HFF-Myc (cell line): ENCODE measurements around the gene TENM4.
A peak's percentile ranks its signal among the peaks of the same experiment; 100 is the strongest.

Experiments
- DNase-seq: peaks from one replicate; pipeline ENCODE4 v3.0.0-alpha.2; 2011; ENCODE audit warnings: low read depth; ENCODE audit errors: extremely low read depth
- H3K4me3 ChIP-seq: replicated peaks from 2 replicates; pipeline ENCODE4 v1.5.1; 2011; ENCODE audit warnings: low read depth, mild to moderate bottlenecking, control low read depth, low read length
- CTCF ChIP-seq: IDR thresholded peaks from 2 replicates; pipeline ENCODE4 v1.5.1; 2012; ENCODE audit warnings: mild to moderate bottlenecking, low read depth, low read length, control low read depth; ENCODE audit errors: missing control alignments

Gene TENM4

DNA sequence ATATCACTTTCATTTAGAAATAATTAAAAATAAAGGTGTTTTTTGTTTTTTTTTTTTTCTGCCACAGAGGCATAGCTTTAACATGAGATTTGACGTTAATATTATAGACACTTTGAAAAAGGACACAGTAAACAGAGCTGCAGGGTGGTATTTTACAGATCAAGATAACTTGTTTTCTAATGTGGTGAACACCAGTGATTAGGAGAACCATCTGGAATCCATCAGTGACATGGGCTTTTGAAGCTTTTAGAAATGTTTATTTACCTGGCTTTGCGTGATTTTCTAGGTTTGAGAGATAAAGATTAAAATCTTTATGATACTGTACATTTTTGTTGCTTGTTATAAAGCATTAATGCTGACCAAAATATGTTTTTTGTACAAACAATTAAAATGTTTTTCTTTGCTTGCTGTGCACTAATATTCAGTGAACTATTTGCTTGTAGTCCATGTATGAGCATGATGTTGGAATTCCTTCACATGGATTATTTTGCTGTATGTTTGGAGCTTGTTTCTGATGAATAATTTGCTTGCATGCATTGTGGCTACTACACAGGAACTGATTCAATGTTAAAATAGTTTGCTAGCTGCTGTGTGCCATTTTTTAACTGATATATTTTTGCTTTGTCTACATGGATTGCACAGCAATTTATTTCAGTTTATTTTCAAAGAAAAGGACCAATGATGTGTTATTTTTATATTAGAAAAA, 514.0 kb downstream of the TENM4 start:
- peak; percentile 42 for DNase-seq
- no peak for TF ChIP-seq CTCF

GRCh38 chr11:78925387-78925786, 515.4 kb downstream of the TENM4 start:
- no peak for TF ChIP-seq CTCF
- no peak for DNase-seq
- no peak overlapping the region for H3K4me3 ChIP-seq

More for the DNA sequence above, 514.0 kb downstream of the TENM4 start:
- no peak overlapping the region for H3K4me3 ChIP-seq

DNA sequence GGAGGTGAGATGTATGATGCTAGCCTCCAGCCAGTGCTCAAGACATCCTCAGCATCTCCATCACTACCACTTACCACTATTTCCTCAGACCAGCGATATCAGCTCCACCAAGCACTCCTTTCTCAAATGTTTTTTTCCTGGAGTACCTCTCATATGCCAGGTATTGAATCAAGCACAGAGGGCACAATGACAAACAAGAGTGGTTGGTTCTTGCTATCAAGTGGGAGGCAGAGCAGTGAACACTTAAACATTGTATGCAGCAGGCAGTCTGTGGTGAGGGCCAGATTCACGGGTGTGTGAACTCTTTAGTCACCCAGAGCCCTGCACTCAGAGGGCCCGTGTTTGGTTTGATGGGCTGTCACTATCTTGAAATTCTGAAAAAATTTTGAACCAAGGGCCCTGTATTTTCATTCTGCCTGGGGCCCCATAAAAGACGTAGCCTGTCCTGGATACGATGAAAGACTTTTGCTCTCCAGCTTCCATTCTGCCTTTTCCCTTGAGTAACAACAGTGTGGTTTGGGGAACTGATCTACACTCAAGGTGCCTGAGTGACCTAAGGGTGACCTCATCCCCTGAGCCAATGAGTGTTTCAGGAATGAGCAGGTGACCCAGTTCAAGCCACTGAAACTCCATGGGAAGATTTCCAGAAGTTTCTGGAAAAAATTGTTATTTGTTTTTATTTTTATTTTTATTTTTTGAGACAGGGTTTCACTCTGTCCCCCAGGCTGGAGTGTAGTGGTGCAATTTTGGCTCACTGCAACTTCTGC, 517.8 kb downstream of the TENM4 start:
- TF ChIP-seq CTCF: no peak
- no peak overlapping the region for H3K4me3 ChIP-seq
- no peak for DNase-seq

DNA sequence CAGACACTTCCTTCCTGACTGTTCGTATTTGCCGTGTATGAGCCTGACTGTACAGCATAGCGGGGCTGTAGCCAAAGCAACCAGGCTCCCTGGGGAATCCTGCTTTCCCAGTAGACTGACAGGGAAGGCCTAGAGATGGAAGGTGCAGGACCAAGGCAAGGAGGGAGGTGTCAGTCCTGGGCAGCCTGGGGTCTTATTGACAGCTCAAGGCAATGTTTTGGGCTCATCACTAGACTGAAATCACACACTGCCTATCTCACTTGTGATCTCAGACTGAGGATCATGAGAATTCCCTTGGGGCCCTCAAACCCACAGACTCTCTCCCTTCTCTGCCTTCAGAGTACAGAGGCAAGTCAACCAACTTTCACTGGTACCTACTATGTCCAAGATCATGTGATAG, 519.3 kb downstream of the TENM4 start:
- no peak for TF ChIP-seq CTCF
- no peak overlapping the region for H3K4me3 ChIP-seq
- no peak for DNase-seq

- DNase-seq: no peak
- TF ChIP-seq CTCF: no peak
Measured at GRCh38 chr11:78920329-78920728, 520.5 kb downstream of the TENM4 start.

GRCh38 chr11:78916759-78917158, 524.1 kb downstream of the TENM4 start:
- no peak overlapping the region for H3K4me3 ChIP-seq
- no peak for DNase-seq

More at GRCh38 chr11:78920329-78920728, 520.5 kb downstream of the TENM4 start:
- H3K4me3 ChIP-seq: no peak overlapping the region

More at GRCh38 chr11:78916759-78917158, 524.1 kb downstream of the TENM4 start:
- TF ChIP-seq CTCF: no peak
